Subcutaneous adipose tissue (tissue), 4 donors: Measurements from ENCODE around the gene C19orf81. TPM values are rescaled to one million over a fixed set of nuclear protein-coding genes. Genes with fewer than 3 reads are reported as not detected.

Experiments
- total RNA-seq, 4 donors: library from RNA; depleted of rRNA; stranded (reverse); fragments of >200 nt; gene quantifications; one replicate each; pipeline ENCODE4 v1.1.0, GENCODE V29; 2016
- TF ChIP-seq, protein P1 (sequence below): fragments of 450-650 bp; IDR thresholded peaks from one replicate; pipeline ENCODE4 v1.5.1; 2016; ENCODE audit warnings: low read depth, mild to moderate bottlenecking, control low read depth, antibody characterized with exemption, moderate library complexity

Gene C19orf81
- total RNA-seq, 4 donors from 2014 or later = 1.9 TPM; not detected in 3

DNA sequence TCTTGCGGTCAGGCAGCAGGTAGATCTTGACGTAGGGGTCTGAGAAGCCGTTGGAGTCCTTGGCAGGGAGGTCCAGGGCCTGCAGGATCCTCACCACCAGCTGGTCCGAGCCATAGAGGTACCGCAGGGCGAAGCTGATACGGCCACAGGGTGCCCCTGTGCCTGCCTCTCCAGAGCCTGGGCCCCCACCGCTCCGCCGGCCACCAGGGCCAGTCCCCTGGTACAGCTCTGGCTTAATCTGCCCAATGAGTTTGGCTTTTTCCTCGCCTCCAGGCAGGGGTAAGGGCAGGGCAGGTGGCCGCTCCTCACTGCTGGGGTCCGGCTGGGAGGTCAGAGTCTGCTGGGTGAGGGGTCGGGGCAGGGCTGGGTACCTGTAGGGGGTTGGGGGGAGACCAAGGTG lies 19.4 kb upstream of the C19orf81 start:
- TF ChIP-seq, protein P1, sequence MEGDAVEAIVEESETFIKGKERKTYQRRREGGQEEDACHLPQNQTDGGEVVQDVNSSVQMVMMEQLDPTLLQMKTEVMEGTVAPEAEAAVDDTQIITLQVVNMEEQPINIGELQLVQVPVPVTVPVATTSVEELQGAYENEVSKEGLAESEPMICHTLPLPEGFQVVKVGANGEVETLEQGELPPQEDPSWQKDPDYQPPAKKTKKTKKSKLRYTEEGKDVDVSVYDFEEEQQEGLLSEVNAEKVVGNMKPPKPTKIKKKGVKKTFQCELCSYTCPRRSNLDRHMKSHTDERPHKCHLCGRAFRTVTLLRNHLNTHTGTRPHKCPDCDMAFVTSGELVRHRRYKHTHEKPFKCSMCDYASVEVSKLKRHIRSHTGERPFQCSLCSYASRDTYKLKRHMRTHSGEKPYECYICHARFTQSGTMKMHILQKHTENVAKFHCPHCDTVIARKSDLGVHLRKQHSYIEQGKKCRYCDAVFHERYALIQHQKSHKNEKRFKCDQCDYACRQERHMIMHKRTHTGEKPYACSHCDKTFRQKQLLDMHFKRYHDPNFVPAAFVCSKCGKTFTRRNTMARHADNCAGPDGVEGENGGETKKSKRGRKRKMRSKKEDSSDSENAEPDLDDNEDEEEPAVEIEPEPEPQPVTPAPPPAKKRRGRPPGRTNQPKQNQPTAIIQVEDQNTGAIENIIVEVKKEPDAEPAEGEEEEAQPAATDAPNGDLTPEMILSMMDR = no peak

- TF ChIP-seq, protein P1 = no peak
These were observed 17.0 kb upstream of the C19orf81 start for GRCh38 chr19:50632151-50632835.

DNA sequence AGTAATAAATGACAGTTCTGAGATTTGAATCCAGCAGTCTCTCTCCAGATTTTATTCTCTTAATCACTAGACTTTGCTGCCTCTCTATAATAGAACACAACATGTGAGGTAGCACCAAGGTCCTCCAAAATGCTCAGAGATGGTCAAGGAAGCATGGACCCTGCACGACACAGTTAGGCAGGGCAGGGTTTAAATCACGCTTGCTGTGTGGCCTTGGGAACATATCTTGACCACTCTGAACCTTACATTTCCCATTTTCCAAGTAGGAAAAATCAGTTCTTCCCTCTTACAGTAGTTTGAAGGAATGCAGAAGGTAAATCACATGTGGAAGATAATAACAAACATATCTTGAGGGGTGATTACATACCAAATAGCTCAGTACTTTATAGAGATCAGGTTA lies 15.9 kb upstream of the C19orf81 start:
- TF ChIP-seq, protein P1 = no peak

GRCh38 chr19:50633973-50634372 lies 15.3 kb upstream of the C19orf81 start:
- TF ChIP-seq, protein P1 = no peak

DNA sequence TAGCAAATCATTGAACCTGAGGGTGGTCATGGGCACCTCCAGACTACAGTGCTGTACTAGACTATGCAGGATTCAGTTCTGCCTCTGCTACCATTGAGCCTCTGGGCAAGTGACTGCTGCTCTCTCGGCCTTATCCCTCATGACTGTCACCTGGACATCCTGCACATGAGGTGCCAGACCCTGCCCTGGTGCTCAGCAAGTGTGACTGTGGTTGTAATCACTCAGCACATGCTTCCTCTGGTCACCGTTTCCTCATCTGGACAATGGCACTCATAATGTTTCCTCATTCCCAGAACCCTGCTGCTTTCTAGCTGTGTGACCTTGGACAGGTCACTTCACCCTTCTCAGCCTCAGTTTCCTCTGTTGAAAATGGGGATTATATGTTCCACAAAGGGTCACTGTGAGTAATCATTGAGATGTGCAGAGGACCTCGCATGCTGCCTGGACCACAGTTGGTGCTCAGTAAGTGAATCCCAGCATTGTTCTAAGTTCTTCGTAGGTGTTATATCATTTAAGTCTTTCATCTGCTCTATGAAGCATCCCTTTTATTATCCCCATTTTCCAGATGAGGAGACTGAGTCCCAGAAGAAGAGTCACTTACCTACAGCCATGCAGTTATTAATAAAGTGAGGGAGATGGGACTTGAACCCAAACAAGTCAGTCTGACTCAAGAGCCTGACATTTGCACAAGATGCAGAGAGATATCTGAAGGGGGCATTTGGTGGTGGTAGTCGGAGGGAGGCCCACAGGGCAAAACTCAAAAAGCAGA lies 12.7 kb upstream of the C19orf81 start:
- TF ChIP-seq, protein P1 = no peak

- TF ChIP-seq, protein P1 = no peak
These were observed 10.6 kb upstream of the C19orf81 start for GRCh38 chr19:50638600-50638999.
